Mucosa of rectum (tissue), 2 donors: ENCODE results near the gene GALNS.

Experiments
- H3K27ac ChIP-seq, 2 donors: one replicate each; pipeline ENCODE4 v1.7.0; 2013; ENCODE audit warnings: inconsistent platforms in 2 of 2, low read depth in 2 of 2, low read length in 2 of 2
- H3K27me3 ChIP-seq, 2 donors: one replicate each; pipeline ENCODE4 v1.7.0; 2013; ENCODE audit warnings: low read length in 2 of 2; ENCODE audit not compliant: control insufficient read depth in 2 of 2, insufficient read depth in 2 of 2
- H3K36me3 ChIP-seq, 2 donors: one replicate each; pipeline ENCODE4 v1.7.0; 2013; ENCODE audit warnings: low read length in 2 of 2; ENCODE audit not compliant: control insufficient read depth in 2 of 2, insufficient read depth in 2 of 2
- H3K4me1 ChIP-seq, 2 donors: one replicate each; pipeline ENCODE4 v1.7.0; 2013; ENCODE audit warnings: low read length in 2 of 2, mild to moderate bottlenecking in 1 of 2; ENCODE audit not compliant: control insufficient read depth in 2 of 2, insufficient read depth in 2 of 2
- H3K4me3 ChIP-seq, 2 donors: one replicate each; pipeline ENCODE4 v1.7.0; 2013; ENCODE audit warnings: low read length in 2 of 2
- H3K9ac ChIP-seq, 2 donors: one replicate each; pipeline ENCODE4 v1.7.0; 2013; ENCODE audit warnings: low read length in 2 of 2, low read depth in 1 of 2, mild to moderate bottlenecking in 1 of 2
- H3K9me3 ChIP-seq, 2 donors: one replicate each; pipeline ENCODE4 v1.7.0; 2013; ENCODE audit warnings: low read length in 2 of 2; ENCODE audit not compliant: control insufficient read depth in 2 of 2
- donor health status: healthy.
- donor health status: Normal muscosa, but diverticular disease.

The GALNS gene

DNA sequence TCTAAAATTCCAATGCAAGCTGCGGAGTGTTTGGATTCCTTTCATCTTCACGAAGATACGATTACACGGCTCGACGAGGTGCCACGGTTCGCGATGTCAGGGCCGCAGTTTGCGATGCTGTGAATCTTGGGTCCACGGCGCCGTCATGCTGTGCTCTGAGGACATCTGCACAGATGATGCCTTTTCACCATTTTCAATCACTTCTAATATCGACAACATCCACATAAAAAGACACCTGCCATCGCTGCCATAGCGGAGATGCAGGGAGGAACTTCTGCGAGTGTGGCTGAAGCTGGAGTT, 38.2 kb downstream of the GALNS start:
- no peaks in the 10 kb centered on the region for H3K27me3 ChIP-seq
- H3K9ac ChIP-seq, result no peak overlapping the region
- H3K9me3 ChIP-seq, result no peaks in the 10 kb centered on the region
- no peak overlapping the region for H3K4me3 ChIP-seq
- peaks cover 2 to 3% of the 10 kb centered on the region in 2 donors for H3K36me3 ChIP-seq
- no peak overlapping the region for H3K27ac ChIP-seq
- no peaks in the 10 kb centered on the region for H3K4me1 ChIP-seq

DNA sequence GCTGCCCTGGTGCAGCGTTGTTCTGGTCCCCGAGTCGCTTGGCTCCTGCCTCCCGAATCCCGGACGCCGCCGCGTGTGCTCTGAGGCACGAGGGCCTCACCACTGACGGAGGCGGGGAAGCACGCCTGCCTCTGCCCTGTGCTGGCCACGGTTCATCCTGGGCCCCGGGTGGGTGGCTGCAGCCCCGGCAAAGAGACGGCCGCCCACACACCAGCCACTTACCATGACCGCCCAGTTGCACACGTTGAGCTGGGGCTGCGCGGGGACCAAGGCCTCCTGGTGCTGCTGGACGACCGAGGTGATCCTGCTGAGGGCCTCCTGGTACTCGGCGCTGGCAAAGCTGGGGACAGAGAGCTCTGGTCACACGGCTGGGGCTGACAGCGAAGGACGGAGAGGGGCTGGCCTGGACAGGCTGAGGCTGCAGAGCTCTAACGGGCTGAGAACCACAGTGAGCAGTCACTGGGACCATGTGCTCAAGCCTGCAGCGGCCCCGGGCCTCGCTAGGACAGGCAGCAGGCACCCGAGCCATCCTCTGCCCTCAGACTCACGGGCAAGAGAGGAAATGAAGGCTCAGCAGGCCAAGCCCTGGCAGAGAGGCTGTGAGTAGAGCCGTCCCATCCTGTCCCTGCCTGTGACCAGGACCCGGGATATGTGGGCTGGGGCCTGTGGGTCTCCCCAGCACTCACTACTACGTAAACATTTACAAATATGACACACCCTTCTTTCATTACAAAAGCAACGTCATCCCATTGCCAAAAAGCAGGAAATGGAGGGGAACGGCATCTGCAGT, 38.8 kb downstream of the GALNS start:
- Histone ChIP-seq H3K9me3 (no peaks in the 10 kb centered on the region), H3K4me1 (peaks cover under 1 to 3% of the 10 kb centered on the region in 2 donors), H3K9ac (no peak overlapping the region), H3K27me3 (no peaks in the 10 kb centered on the region), H3K36me3 (peaks cover 2 to 3% of the 10 kb centered on the region in 2 donors), H3K27ac (no peak overlapping the region), H3K4me3 (no peak overlapping the region)

DNA sequence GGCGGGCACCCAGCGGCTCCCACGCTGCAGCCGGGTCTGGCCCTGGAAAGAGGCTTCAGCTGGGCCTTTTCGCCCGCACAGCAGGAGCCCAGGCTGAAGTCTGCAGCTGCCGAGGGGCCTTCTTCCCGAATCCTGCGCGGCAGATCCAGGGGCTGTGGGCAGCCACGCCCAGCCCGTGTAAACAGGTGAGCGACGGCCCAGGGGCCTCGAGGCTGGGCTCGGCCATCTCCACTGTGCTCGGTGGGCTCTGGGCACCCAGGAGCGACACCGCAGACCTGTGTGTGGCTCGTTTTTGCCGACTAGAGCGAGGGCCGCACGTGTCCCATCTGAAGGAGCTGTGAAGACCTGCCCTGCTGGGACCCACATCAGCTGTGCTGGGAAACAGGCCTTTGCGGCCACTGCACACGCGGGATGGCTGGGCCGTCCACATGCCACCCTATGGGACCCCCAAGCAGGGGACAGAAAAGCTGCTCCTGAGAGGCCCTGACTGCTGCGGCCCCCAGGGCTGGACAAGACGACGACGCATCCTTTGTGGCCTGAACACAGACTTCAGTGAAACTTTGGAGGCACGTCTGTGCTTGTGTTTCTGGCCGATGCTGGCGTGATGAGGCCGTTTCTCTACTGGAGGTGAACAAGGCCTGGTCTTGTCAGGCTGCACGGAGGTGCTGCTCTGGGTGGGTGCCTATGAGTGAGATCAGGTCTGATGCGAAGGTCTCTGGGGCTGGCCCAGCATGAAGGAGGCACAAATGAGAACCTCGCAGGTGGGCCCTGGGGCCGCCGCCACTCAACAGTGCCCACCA, 39.8 kb downstream of the GALNS start:
- Histone ChIP-seq H3K27me3 (no peaks in the 10 kb centered on the region), H3K9me3 (no peaks in the 10 kb centered on the region), H3K36me3 (peaks cover 0 to under 1% of the 10 kb centered on the region in 2 donors), H3K9ac (no peak overlapping the region), H3K27ac (no peak overlapping the region), H3K4me1 (peaks cover 10% of the 10 kb centered on the region in 2 donors), H3K4me3 (no peak overlapping the region)

DNA sequence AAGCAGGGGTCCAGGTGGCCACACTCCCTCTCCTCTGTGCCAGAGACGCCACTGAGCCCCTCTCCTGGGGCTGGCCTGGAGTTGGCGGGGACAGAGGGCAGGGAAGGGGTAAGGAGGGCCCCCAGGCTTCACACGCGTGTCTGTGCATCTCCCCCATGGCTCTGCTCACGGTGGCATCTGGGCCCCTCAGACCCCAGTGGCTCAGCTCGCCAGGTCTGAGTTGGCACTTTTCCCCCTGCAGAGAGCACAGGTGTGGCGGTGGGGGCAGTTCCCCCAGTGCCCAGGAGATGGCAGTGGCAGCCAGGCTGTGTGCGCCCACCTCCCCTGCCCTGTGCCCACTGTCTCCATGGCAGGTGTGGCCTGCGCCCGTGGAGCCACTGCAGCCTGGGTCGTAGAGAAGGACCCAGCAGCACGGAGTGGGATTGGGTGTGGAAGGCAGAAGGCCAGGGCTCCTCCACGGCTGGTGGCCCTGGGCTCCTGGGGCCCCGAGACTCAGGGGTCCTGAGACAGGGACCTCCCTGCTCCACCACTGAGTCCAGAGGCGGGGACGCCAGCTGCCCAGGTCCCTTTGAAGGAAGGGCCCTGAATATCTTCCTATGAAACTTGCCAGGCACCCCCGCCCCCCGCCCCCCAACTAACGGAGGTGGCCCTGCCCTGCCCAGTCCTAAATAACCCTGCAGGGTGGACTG, 40.7 kb downstream of the GALNS start:
- H3K36me3 ChIP-seq, result no peaks in the 10 kb centered on the region
- no peak overlapping the region for H3K9ac ChIP-seq
- peaks cover 11 to 13% of the 10 kb centered on the region in 2 donors for H3K4me1 ChIP-seq
- H3K27ac ChIP-seq, result no peak overlapping the region
- no peak overlapping the region for H3K4me3 ChIP-seq
- H3K9me3 ChIP-seq, result no peaks in the 10 kb centered on the region
- H3K27me3 ChIP-seq, result no peaks in the 10 kb centered on the region

DNA sequence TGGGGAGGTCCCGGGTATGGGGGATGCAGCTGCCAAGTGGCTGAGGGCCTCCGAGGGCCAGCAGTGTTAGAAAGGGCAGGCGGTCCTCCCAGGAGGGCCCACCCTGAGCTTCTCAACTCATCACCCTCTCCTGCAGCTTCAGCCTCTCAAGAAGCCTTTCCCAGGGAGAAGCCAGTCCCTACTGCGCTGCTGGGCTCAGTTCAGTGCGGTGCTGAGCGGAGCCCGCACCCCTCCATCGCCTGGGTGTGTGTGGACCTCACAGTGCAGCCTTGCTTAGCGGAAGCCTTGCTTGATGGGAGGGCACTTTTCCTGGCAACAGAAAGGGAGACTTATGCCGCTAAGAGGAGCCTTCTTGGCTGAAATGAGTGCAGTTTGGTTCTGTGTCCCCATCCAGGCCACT, 41.5 kb downstream of the GALNS start:
- Histone ChIP-seq H3K9me3 (no peaks in the 10 kb centered on the region), H3K27ac (no peak overlapping the region)

DNA sequence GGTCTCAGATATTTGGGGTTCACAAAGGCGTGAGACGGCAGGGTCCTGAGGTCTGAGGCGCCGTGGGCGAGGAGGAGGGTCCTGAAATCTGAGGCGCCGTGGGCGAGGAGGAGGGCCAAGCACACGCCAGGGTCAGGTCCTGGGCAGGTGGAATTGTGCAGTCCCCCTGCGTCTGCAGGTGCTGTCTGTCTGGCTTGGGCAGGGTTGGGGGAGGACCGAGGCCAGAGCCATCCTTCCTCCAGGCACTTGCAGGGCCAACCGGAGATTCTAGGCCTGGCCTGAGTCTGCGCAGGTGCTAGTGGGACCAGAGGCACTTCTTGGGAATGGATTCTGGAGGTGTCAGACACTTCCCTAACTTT, 42.6 kb downstream of the GALNS start:
- no peaks in the 10 kb centered on the region for H3K27me3 ChIP-seq
- no peak overlapping the region for H3K4me3 ChIP-seq
- peak overlapping the region in 1 of 2 donors; percentile 19 for H3K9ac ChIP-seq
- H3K36me3 ChIP-seq, result peaks cover 5 to 8% of the 10 kb centered on the region in 2 donors
- H3K9me3 ChIP-seq, result no peaks in the 10 kb centered on the region
- peaks cover 24 to 27% of the 10 kb centered on the region in 2 donors for H3K4me1 ChIP-seq
- H3K27ac ChIP-seq, result no peak overlapping the region

More for the DNA sequence above, 41.5 kb downstream of the GALNS start:
- Histone ChIP-seq H3K9ac (no peak overlapping the region), H3K4me3 (no peak overlapping the region), H3K27me3 (no peaks in the 10 kb centered on the region), H3K4me1 (peaks cover 19 to 21% of the 10 kb centered on the region in 2 donors), H3K36me3 (no peaks in the 10 kb centered on the region)

DNA sequence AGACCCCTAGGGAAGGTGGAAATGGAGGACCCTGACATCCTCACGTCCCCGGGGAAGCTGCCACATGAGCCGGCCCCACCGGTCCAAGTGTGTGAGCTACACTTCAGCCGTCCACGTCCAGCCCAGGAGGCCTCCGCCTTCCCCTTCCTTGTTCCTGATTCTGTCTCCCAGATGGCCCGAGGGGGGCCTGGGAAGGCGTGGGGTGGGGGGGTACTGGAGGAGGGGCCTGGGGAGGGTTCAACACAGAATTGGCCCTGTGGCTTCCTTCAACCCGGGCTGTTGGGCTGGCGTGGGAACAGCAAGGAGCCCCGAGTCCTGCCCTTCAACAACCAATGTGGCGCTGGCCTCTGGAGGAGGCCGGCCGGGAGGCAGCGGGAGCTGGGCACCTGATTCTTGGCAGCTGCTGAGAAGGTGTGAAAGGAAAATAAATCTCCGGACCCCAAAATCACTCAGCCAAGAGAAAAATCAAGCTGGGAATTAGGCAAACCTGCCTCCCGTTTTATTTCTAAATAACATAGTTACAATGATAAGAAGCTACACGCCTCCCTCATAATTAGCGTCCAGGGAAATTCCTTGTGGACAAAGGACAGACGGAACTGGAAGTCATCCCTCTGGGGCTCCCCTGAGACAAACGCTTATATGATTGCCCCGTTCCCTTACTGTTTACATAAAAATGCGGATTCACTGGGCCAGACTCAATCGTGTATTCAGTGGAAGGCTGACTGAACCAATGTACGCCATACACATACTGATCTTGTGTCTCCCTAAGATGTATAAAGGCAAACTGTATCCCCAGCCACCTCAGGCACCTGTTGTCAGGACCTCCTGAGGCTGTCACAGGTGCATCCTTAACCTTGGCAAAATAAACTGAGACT, 43.2 kb downstream of the GALNS start:
- Histone ChIP-seq H3K9ac (peak overlapping the region in 1 of 2 donors; percentile 39), H3K4me3 (no peak overlapping the region), H3K27ac (peak overlapping the region in 1 of 2 donors; percentile 93), H3K4me1 (peaks cover 24 to 27% of the 10 kb centered on the region in 2 donors), H3K27me3 (no peaks in the 10 kb centered on the region), H3K9me3 (no peaks in the 10 kb centered on the region), H3K36me3 (peaks cover 8 to 11% of the 10 kb centered on the region in 2 donors)

DNA sequence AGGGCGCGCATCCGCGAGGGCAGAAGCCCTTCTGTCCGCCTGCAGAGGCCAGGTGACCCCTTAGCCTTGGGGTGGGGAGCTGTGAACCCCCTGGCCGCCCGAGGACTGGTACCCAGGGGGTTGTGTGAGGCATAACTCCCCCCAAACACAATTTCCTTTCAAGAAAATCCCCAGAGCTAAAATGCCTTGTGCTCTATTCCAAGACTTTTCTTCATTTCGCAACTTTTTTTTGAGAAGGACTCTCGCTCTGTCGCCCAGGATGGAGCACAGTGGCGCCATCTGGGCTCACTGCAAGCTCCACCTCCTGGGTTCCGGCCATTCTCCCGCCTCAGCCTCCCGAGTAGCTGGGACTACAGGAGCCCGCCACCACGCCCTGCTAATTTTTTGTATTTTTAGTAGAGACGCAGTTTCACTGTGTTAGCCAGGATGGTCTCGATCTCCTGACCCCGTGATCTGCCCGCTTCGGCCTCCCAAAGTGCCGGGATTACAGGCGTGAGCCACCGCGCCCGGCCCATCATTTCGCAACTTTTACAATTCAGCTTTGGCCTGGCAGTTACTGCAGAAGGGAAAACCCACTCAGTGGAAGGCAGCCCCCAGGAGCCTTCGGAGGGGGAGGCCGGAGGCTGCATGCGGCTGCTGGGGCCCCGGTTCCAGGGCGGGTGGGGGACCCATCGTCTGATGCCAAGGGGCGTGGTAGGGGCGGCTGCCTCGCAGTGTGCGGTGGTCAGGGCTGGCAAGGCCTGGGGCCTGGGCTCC, 44.1 kb downstream of the GALNS start:
- peaks cover 8 to 12% of the 10 kb centered on the region in 2 donors for H3K36me3 ChIP-seq
- H3K27me3 ChIP-seq, result no peaks in the 10 kb centered on the region
- H3K27ac ChIP-seq, result peak overlapping the region; percentile 92 to 93
- H3K4me1 ChIP-seq, result peaks cover 24 to 27% of the 10 kb centered on the region in 2 donors
- no peaks in the 10 kb centered on the region for H3K9me3 ChIP-seq
- H3K9ac ChIP-seq, result peak overlapping the region; percentile 63 to 84
- peak overlapping the region; percentile 77 to 82 for H3K4me3 ChIP-seq
